GM12891 (cell line): ENCODE results near the gene HK1.

Experiments
- PAX5 ChIP-seq: IDR thresholded peaks from 2 replicates; pipeline ENCODE4 v1.6.1; 2011; ENCODE audit warnings: low read length, moderate library complexity, mild to moderate bottlenecking; ENCODE audit not compliant: insufficient read depth, severe bottlenecking
- POLR2A ChIP-seq: IDR thresholded peaks from 2 replicates; pipeline ENCODE4 v1.6.1; 2011; ENCODE audit warnings: low read depth, low read length, control low read depth
- POLR2AphosphoS5 ChIP-seq: IDR thresholded peaks from 2 replicates; pipeline ENCODE4 v1.6.1; 2011; ENCODE audit warnings: low read depth, low read length, control low read depth
- POU2F2 ChIP-seq: IDR thresholded peaks from 2 replicates; pipeline ENCODE4 v1.6.1; 2011; ENCODE audit warnings: low read depth, mild to moderate bottlenecking, control low read depth, low read length, moderate library complexity
- TAF1 ChIP-seq: IDR thresholded peaks from 2 replicates; pipeline ENCODE4 v1.6.1; 2011; ENCODE audit warnings: low read depth, low read length, control low read depth

DNA sequence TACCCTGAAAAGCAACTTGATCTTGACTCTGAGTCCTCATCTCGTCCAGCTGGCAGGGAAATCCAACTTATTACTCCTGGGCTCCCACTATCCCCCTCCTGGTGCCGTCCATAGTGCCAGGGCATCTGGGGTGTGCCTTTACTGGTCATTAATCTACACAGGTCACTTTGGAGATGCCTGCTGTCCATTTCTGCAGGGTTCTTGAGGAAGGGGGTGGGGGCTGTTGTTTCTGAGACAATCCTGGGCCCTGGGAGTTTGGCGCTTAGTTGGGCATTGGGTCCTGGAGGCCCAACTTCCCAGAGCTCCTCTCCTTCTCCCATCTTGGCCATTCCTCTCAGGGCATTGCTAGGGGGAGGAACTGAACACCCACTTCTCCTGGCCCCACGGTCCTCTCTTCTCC is 144.4 kb downstream of the HK1 start:
- TF ChIP-seq PAX5 (no peak), POLR2AphosphoS5 (no peak), POLR2A (no peak), POU2F2 (no peak), TAF1 (no peak)
